Esophagus squamous epithelium (tissue), 5 donors: ENCODE measurements around the gene CNST. TPM values are rescaled to one million over a fixed set of nuclear protein-coding genes. Genes with fewer than 3 reads are reported as not detected.
A peak's percentile ranks its signal among the peaks of the same experiment; 100 is the strongest.

Experiments
- DNase-seq: peaks from one replicate; lab custom pipeline; 2025; lab: John Stamatoyannopoulos, UW
- H3K27ac ChIP-seq, 4 donors: fragments of 200-600 bp; sonication (generic); one replicate each; pipeline ENCODE4 v1.5.1; 2016 to 2019; ENCODE audit warnings: mild to moderate bottlenecking in 1 of 4
- H3K27me3 ChIP-seq, 4 donors: fragments of 200-600 bp; sonication (generic); 1 replicate in 3 of 4; 2 replicates in 1 of 4; pipeline versions ENCODE4 v1.5.1 to v1.6.0; 2017 to 2021; ENCODE audit warnings: antibody characterized with exemption in 1 of 4
- H3K36me3 ChIP-seq, 3 donors: fragments of 200-600 bp; sonication (generic); one replicate each; pipeline ENCODE4 v1.5.1; 2016 to 2019
- H3K4me1 ChIP-seq, 3 donors: fragments of 200-600 bp; sonication (generic); one replicate each; pipeline ENCODE4 v1.5.1; 2017 to 2019
- H3K4me3 ChIP-seq, 4 donors: fragments of 200-600 bp; sonication (generic); 1 replicate in 3 of 4; 2 replicates in 1 of 4; pipeline ENCODE4 v1.5.1; 2016 to 2019; ENCODE audit warnings: mild to moderate bottlenecking in 2 of 4, moderate library complexity in 1 of 4
- H3K9me3 ChIP-seq, 3 donors: fragments of 200-600 bp; sonication (generic); one replicate each; pipeline ENCODE4 v1.5.1; 2016 to 2019
- POLR2A ChIP-seq, 4 donors: fragments of 450-650 bp; IDR thresholded peaks; one replicate each; pipeline ENCODE4 v1.6.1; 2017; ENCODE audit warnings: antibody characterized with exemption in 4 of 4, mild to moderate bottlenecking in 4 of 4, moderate library complexity in 3 of 4
- WGBS, 2 donors: methylation state at CpG; one replicate each; pipeline ENCODE4 v1.1.5; 2018; 5-methylcytosine and 5-hydroxymethylcytosine counted together
- intact Hi-C: fragments of 100-400 bp; cut with DNase I; formaldehyde crosslinking; loops from one replicate; pipeline ENCODE4 v1.15.0; 2022
- total RNA-seq, 4 donors: library from RNA; depleted of rRNA; stranded (reverse); fragments of >200 nt; gene quantifications; one replicate each; pipeline ENCODE4 v1.1.0, GENCODE V29; 2016
- TF ChIP-seq, protein P1 (sequence below), 6 experiments: fragments of 450-650 bp in 4 of 6; fragments of 200-600 bp in 2 of 6; sonication (generic) in 2 of 6; IDR thresholded peaks; one replicate each; pipeline ENCODE4 v1.5.1; 2016 to 2019; ENCODE audit warnings: antibody characterized with exemption in 6 of 6, mild to moderate bottlenecking in 4 of 6, moderate library complexity in 4 of 6
- donor health status: DM: yes; HTN: yes; CAD: no.

CNST gene
- total RNA-seq, 4 donors from 2014 or later, result 7.5 to 31.5 (median 12.4) TPM

- Histone ChIP-seq H3K27me3 (no peaks in the 10 kb centered on the region), H3K4me3 (no peak overlapping the region), H3K9me3 (no peaks in the 10 kb centered on the region), H3K36me3 (peaks cover 4 to 92% (median 10%) of the 10 kb centered on the region in 3 donors), H3K27ac (peak overlapping the region in 3 of 4 donors; percentile 38 to 46 (median 40)), H3K4me1 (peaks cover 0 to 23% (median 0%) of the 10 kb centered on the region in 3 donors)
- 71 to 84% methylated on average over 7 to 8 of the region's 8 CpGs for WGBS, 2 donors
- no peak for DNase-seq
- intact Hi-C loops, result no loop called here
- no peak for TF ChIP-seq POLR2A (IDR thresholded peaks at IDR 0.05)
- TF ChIP-seq, protein P1, sequence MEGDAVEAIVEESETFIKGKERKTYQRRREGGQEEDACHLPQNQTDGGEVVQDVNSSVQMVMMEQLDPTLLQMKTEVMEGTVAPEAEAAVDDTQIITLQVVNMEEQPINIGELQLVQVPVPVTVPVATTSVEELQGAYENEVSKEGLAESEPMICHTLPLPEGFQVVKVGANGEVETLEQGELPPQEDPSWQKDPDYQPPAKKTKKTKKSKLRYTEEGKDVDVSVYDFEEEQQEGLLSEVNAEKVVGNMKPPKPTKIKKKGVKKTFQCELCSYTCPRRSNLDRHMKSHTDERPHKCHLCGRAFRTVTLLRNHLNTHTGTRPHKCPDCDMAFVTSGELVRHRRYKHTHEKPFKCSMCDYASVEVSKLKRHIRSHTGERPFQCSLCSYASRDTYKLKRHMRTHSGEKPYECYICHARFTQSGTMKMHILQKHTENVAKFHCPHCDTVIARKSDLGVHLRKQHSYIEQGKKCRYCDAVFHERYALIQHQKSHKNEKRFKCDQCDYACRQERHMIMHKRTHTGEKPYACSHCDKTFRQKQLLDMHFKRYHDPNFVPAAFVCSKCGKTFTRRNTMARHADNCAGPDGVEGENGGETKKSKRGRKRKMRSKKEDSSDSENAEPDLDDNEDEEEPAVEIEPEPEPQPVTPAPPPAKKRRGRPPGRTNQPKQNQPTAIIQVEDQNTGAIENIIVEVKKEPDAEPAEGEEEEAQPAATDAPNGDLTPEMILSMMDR (IDR thresholded peaks at IDR 0.05), result no peak
Measured at GRCh38 chr1:246647513-246647912, 81.3 kb downstream of the CNST start.

DNA sequence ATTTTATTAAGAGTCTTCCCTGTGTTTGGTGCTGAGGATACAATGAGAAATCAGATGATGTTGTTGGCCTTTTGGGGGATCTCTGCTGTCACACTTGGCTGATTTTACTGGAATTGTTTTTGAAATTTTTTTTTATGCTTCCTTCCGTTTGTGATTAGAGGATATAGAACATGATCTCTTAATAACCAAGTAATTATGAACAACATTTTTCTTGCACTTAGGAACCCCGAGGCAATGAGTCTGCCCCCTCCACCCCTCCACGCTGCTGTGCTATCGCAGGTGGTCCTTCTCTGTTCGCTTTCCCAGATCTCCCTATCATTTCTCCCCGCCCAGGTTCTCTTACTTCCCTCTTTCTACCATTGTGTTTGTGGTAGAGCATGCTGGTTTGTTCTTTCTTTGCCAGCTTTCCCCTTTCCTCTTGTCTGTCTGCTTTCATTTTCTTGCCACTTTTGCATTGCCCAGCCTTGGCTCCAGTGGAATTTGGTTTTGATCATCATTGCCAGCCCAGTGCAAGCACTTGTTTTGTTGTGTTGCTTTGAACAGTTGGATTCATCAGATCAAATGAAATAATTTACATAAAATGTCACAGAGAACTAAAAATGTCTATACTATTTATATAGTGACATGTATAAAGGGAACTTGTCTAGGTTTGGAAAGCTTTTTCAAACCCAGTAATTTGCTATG, 84.9 kb downstream of the CNST start:
- H3K27me3 ChIP-seq, result no peaks in the 10 kb centered on the region
- intact Hi-C loops, result no loop called here
- 66 to 79% methylated on average over 6 of the region's 6 CpGs for WGBS, 2 donors
- no peak overlapping the region for H3K4me3 ChIP-seq
- peaks cover 10 to 83% (median 11%) of the 10 kb centered on the region in 3 donors for H3K36me3 ChIP-seq
- no peak overlapping the region for H3K27ac ChIP-seq
- DNase-seq, result no peak
- no peaks in the 10 kb centered on the region for H3K9me3 ChIP-seq
- H3K4me1 ChIP-seq, result peaks cover 0 to 23% (median 0%) of the 10 kb centered on the region in 3 donors
- no peak for TF ChIP-seq POLR2A (IDR thresholded peaks at IDR 0.05)
- TF ChIP-seq, protein P1 (IDR thresholded peaks at IDR 0.05), result no peak

DNA sequence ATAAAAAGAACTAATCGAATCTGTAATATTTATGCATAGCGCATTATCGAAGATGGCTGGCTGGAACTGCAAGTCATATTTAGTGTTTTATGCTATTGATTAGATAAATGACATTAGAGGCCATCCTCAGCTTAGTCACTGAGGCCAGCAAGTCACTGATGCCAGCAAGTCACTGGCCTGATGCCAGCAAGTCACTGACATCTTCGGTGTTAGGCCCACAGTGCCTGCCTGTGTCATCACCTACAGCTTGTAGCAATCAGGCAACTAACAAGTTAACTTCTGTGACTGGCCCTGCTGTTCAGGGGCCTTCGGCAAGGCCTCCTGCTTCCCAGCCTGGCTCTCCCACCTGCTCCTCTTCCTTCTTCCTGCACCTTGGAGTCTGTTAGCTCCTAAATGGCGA, 92.3 kb downstream of the CNST start:
- TF ChIP-seq, protein P1 (IDR thresholded peaks at IDR 0.05), result no peak
- no peak for TF ChIP-seq POLR2A (IDR thresholded peaks at IDR 0.05)
- Histone ChIP-seq H3K9me3 (no peaks in the 10 kb centered on the region), H3K27me3 (no peaks in the 10 kb centered on the region), H3K4me3 (no peak overlapping the region), H3K27ac (no peak overlapping the region), H3K36me3 (peaks cover 0 to 73% (median 7%) of the 10 kb centered on the region in 3 donors), H3K4me1 (no peaks in the 10 kb centered on the region)
- 85 to 95% methylated on average over 6 of the region's 6 CpGs for WGBS, 2 donors
- intact Hi-C loops, result no loop called here
- no peak for DNase-seq

GRCh38 chr1:246659594-246660140, 93.4 kb downstream of the CNST start:
- WGBS, 2 donors, result 84 to 97% methylated on average over 6 of the region's 6 CpGs
- DNase-seq, result no peak
- no peaks in the 10 kb centered on the region for H3K27me3 ChIP-seq
- H3K4me3 ChIP-seq, result no peak overlapping the region
- H3K36me3 ChIP-seq, result peaks cover 0 to 67% (median 0%) of the 10 kb centered on the region in 3 donors
- intact Hi-C loops, result no loop called here
- H3K4me1 ChIP-seq, result no peaks in the 10 kb centered on the region
- H3K9me3 ChIP-seq, result no peaks in the 10 kb centered on the region
- H3K27ac ChIP-seq, result no peak overlapping the region
- TF ChIP-seq, protein P1 (IDR thresholded peaks at IDR 0.05), result no peak
- TF ChIP-seq POLR2A (IDR thresholded peaks at IDR 0.05), result no peak

- H3K27ac ChIP-seq, result no peak overlapping the region
- no peak for DNase-seq
- H3K27me3 ChIP-seq, result no peaks in the 10 kb centered on the region
- intact Hi-C loops, result no loop called here
- TF ChIP-seq POLR2A (IDR thresholded peaks at IDR 0.05), result no peak
- TF ChIP-seq, protein P1 (IDR thresholded peaks at IDR 0.05), result no peak
- no peak overlapping the region for H3K4me3 ChIP-seq
- no peaks in the 10 kb centered on the region for H3K9me3 ChIP-seq
- H3K4me1 ChIP-seq, result no peaks in the 10 kb centered on the region
- 84 to 92% methylated on average over 2 of the region's 2 CpGs for WGBS, 2 donors
- peaks cover 0 to 69% (median 6%) of the 10 kb centered on the region in 3 donors for H3K36me3 ChIP-seq
Measured at GRCh38 chr1:246661451-246661850, 95.2 kb downstream of the CNST start.
